Transverse colon (tissue), 4 donors: Measurements from ENCODE around the gene EID3. TPM values are rescaled to one million over a fixed set of nuclear protein-coding genes. Genes with fewer than 3 reads are reported as not detected.

Experiments used
- DNase-seq: peaks from one replicate; pipeline ENCODE4 v3.0.0-alpha.2; 2019
- H3K27ac ChIP-seq, 4 donors: fragments of 200-600 bp; sonication (generic); 2 replicates each; pipeline ENCODE4 v1.5.1; 2016 to 2018; ENCODE audit warnings: inconsistent platforms in 4 of 4
- H3K27me3 ChIP-seq: fragments of 200-600 bp; sonication (generic); 2 replicates; pipeline ENCODE4 v1.5.1; 2017; ENCODE audit warnings: inconsistent platforms
- H3K36me3 ChIP-seq, 4 donors: fragments of 200-600 bp; sonication (generic); 2 replicates each; pipeline ENCODE4 v1.5.1; 2017 to 2019; ENCODE audit warnings: inconsistent platforms in 4 of 4
- H3K4me1 ChIP-seq, 4 donors: fragments of 200-600 bp; sonication (generic); 2 replicates each; pipeline ENCODE4 v1.5.1; 2017 to 2020; ENCODE audit warnings: inconsistent platforms in 4 of 4
- H3K4me3 ChIP-seq, 4 donors: fragments of 200-600 bp; sonication (generic); 1 replicate in 1 of 4; 2 replicates in 3 of 4; pipeline versions ENCODE4 v1.5.1 to v1.6.1; 2017 to 2019; ENCODE audit warnings: inconsistent platforms in 4 of 4
- H3K9me3 ChIP-seq, 2 donors: fragments of 200-600 bp; sonication (generic); 2 replicates each; pipeline ENCODE4 v1.5.1; 2017 to 2019; ENCODE audit warnings: inconsistent platforms in 2 of 2
- EP300 ChIP-seq: sonication (generic); formaldehyde crosslinking; IDR thresholded peaks from one replicate; pipeline ENCODE4 v1.6.1; 2017; ENCODE audit warnings: antibody characterized with exemption, low read depth
- POLR2A ChIP-seq: fragments of 450-650 bp; IDR thresholded peaks from one replicate; pipeline ENCODE4 v1.6.1; 2016; ENCODE audit warnings: antibody characterized with exemption, mild to moderate bottlenecking, moderate library complexity
- POLR2AphosphoS5 ChIP-seq, 3 donors: sonication (generic); formaldehyde crosslinking; IDR thresholded peaks; one replicate each; pipeline ENCODE4 v1.6.1; 2016; ENCODE audit warnings: antibody characterized with exemption in 3 of 3
- WGBS, 2 donors: methylation state at CpG; one replicate each; pipeline ENCODE4 v1.1.5; 2018; ENCODE audit warnings: low coverage in 1 of 2; 5-methylcytosine and 5-hydroxymethylcytosine counted together
- in situ Hi-C, 4 donors: fragments of 200-750 bp; cut with MboI; loops; one replicate each; pipeline versions ENCODE4 v1.15.0 to v1.15.1; 2017; ENCODE audit warnings: low sequenced_read_pairs in 3 of 4, low pct_ligation_motif_present in 1 of 4, low pct_unique_long_range_greater_than_20kb in 1 of 4
- intact Hi-C: fragments of 100-400 bp; cut with DNase I; formaldehyde crosslinking; loops from one replicate; pipeline ENCODE4 v1.15.1; 2023; ENCODE audit warnings: low total_unique reads
- total RNA-seq, 4 donors: library from RNA; depleted of rRNA; stranded (reverse); fragments of >200 nt; gene quantifications; one replicate each; pipeline ENCODE4 v1.1.0, GENCODE V29; 2016
- TF ChIP-seq, protein P1 (sequence below), 5 experiments: fragments of 200-600 bp in 3 of 5; fragments of 450-650 bp in 2 of 5; sonication (generic) in 3 of 5; IDR thresholded peaks; 1 replicate in 2 of 5; 2 replicates in 3 of 5; pipeline ENCODE4 v1.5.1; 2016 to 2017; ENCODE audit warnings: antibody characterized with exemption in 5 of 5, inconsistent platforms in 3 of 5, mild to moderate bottlenecking in 2 of 5, moderate library complexity in 1 of 5

EID3 gene
- total RNA-seq, 4 donors from 2014 or later: 4.9 to 50.0 (median 14.3) TPM

DNA sequence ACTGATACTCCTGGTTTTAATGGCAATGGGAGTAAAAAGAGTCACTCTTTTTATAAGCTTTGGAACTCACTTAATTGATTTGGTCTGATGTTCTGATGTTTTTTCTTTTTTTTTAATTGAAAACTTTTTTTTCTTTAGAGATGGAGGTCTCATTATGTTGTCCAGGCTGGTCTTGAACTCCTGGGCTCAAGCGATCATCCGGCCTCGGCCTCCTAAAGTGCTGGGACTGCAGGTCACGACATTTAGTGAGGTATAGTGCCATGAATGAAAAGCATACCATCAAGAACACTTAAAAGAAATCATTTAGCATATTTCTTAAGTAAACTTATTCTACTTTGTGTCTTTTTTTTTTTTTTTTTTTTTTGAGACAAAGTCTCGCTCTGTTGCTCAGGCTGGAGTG is 12.7 kb upstream of the EID3 start:
- intact Hi-C loops: no loop called here
- H3K4me3 ChIP-seq: no peak overlapping the region
- H3K4me1 ChIP-seq: peaks cover 18 to 42% (median 32%) of the 10 kb centered on the region in 4 donors
- H3K36me3 ChIP-seq: peaks cover 0 to 24% (median 11%) of the 10 kb centered on the region in 4 donors
- no peaks in the 10 kb centered on the region for H3K27me3 ChIP-seq
- no peaks in the 10 kb centered on the region for H3K9me3 ChIP-seq
- WGBS, 2 donors: 91 to 95% methylated on average over 4 to 5 of the region's 5 CpGs
- TF ChIP-seq EP300: no peak
- TF ChIP-seq, protein P1, sequence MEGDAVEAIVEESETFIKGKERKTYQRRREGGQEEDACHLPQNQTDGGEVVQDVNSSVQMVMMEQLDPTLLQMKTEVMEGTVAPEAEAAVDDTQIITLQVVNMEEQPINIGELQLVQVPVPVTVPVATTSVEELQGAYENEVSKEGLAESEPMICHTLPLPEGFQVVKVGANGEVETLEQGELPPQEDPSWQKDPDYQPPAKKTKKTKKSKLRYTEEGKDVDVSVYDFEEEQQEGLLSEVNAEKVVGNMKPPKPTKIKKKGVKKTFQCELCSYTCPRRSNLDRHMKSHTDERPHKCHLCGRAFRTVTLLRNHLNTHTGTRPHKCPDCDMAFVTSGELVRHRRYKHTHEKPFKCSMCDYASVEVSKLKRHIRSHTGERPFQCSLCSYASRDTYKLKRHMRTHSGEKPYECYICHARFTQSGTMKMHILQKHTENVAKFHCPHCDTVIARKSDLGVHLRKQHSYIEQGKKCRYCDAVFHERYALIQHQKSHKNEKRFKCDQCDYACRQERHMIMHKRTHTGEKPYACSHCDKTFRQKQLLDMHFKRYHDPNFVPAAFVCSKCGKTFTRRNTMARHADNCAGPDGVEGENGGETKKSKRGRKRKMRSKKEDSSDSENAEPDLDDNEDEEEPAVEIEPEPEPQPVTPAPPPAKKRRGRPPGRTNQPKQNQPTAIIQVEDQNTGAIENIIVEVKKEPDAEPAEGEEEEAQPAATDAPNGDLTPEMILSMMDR (IDR thresholded peaks at IDR 0.05): no peak
- no peak for TF ChIP-seq POLR2AphosphoS5 (IDR thresholded peaks at IDR 0.05)
- TF ChIP-seq POLR2A: no peak
- in situ Hi-C loops: loop anchor here in 1 of 4 donors (25.0 kb wide), 1 partner anchor 329 kb away; the partner anchor contains the start of gene TDG
- H3K27ac ChIP-seq: no peak overlapping the region
- no peak for DNase-seq

DNA sequence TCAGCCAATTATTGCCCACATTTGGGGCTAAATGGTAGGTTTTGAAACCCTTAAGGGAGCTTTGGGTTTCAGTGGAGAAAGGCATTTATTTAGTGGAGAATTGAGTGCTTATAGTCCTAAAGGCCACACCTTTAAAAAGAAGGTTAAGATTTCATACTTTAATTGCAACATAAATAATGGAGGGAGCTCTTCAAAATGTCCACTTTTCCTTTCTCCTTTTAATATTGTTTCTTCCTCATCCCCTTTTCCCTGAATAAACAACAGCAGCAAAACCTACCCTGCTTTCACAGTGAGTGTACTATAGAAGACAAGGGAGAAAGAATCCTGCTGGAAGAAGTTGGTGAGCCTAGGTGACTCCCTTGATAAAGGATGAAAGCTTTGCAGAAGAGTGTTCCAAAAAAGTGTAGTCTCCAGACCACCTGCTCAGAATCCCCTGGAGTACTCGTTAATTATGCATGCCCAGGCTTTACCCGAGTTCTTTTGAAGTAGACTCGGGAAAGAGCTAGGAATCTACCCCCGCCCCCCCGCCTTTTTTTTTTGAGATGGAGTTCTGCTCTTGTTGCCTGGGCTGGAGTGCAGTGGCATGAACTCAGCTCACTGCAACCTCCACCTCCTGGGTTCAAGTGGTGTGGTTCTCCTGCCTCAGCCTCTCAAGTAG is 11.5 kb upstream of the EID3 start:
- H3K36me3 ChIP-seq: peaks cover 0 to 24% (median 11%) of the 10 kb centered on the region in 4 donors
- 85 to 87% methylated on average over 5 of the region's 5 CpGs for WGBS, 2 donors
- H3K4me1 ChIP-seq: peaks cover 11 to 41% (median 28%) of the 10 kb centered on the region in 4 donors
- no peaks in the 10 kb centered on the region for H3K27me3 ChIP-seq
- intact Hi-C loops (no loop called here), in situ Hi-C loops (loop anchor here in 1 of 4 donors (25.0 kb wide), 1 partner anchor 330 kb away; the partner anchor contains the start of gene TDG)
- H3K4me3 ChIP-seq: no peak overlapping the region
- H3K27ac ChIP-seq: no peak overlapping the region
- no peak for TF ChIP-seq EP300
- TF ChIP-seq POLR2A: no peak
- TF ChIP-seq, protein P1 (IDR thresholded peaks at IDR 0.05): no peak
- no peak for TF ChIP-seq POLR2AphosphoS5 (IDR thresholded peaks at IDR 0.05)
- no peak for DNase-seq
- no peaks in the 10 kb centered on the region for H3K9me3 ChIP-seq

DNA sequence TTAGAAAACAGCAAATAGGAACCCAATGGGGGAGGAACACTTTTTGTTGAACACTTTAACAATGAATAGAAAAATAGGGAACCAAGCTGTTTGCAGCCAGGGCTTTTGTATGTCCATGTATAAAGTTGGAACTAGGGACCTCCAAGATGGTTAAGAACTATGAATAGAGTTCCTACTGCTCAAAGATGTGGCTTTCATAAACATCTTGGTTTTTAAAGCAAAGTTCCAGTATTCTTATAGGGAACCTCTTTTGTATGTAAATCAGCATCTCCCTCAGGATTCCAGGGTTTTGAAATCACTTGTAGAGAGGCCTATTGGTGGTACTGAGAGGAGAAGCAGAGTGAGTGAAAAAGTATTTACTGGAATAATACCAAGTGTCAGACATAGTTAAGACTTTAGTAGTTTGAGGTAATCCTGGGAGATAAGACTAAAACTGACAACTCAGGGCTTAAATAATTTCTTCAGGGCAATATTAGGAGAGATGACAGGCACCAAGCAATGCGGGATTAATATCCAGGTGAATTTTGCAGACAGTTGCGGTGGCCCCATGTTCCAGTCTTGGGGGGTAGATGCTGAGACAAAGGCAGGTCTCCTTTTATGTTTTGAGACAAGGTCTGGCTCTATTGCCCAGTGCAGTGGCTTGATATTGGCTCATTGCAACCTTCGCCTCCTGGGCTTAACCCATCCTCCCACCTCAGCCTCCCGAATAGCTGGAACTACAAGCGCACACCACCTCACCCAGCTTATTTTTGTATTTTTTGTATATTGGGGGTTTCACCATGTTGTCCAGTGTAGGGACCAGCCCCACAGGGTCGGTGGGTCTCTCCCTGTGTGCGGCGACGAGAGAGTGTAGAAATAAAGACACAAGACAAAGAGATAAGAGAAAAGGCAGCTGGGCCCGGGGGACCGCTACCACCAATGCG is 10.4 kb upstream of the EID3 start:
- no peaks in the 10 kb centered on the region for H3K9me3 ChIP-seq
- no peak overlapping the region for H3K4me3 ChIP-seq
- intact Hi-C loops: no loop called here
- no peaks in the 10 kb centered on the region for H3K27me3 ChIP-seq
- no peak for TF ChIP-seq POLR2AphosphoS5 (IDR thresholded peaks at IDR 0.05)
- TF ChIP-seq, protein P1 (IDR thresholded peaks at IDR 0.05): no peak
- TF ChIP-seq POLR2A: no peak
- TF ChIP-seq EP300: no peak
- DNase-seq: no peak
- in situ Hi-C loops: loop anchor here in 1 of 4 donors (25.0 kb wide), 1 partner anchor 331 kb away; the partner anchor contains the start of gene TDG
- H3K27ac ChIP-seq: no peak overlapping the region
- H3K4me1 ChIP-seq: peaks cover 15 to 45% (median 32%) of the 10 kb centered on the region in 4 donors
- H3K36me3 ChIP-seq: peaks cover 0 to 24% (median 11%) of the 10 kb centered on the region in 4 donors
- 94 to 99% methylated on average over 6 to 12 of the region's 12 CpGs for WGBS, 2 donors
